ENCODE data around the gene WNK4. TPM values are rescaled to one million over a fixed set of nuclear protein-coding genes. Genes with fewer than 3 reads are reported as not detected.

The WNK4 gene
- 0.54 and 1.5 TPM in 2 replicates for total RNA-seq

GRCh38 chr17:42779936-42780850 is at the start of gene WNK4:
WNK4 (plus strand) TSS chr17:42780610; CDS start chr17:42780699, 89 bp downstream.

GRCh38 chr17:42744806-42745617 is 35.4 kb upstream of the WNK4 start, which contains the start of gene EZH1:
EZH1 (minus strand) TSS chr17:42745040; CDS start chr17:42728941, 16,099 bp downstream.

GRCh38 chr17:42760652-42761581 is 19.5 kb upstream of the WNK4 start, which contains the start of gene RAMP2:
RAMP2 (plus strand) TSS chr17:42761227; CDS start chr17:42761262, 35 bp downstream.

GRCh38 chr17:42773290-42774035 is 6.9 kb upstream of the WNK4 start, which contains the start of gene VPS25:
VPS25 (plus strand) TSS chr17:42773449; CDS start chr17:42773476, 27 bp downstream.

GRCh38 chr17:42798383-42799380 is 18.3 kb downstream of the WNK4 start, which contains the start of the genes CNTD1 and COA3:
CNTD1 (plus strand) TSS chr17:42798861; CDS start chr17:42799068, 207 bp downstream.
COA3 (minus strand) TSS chr17:42798704; CDS start chr17:42798681, 23 bp downstream.

GRCh38 chr17:42832934-42833766 is 52.7 kb downstream of the WNK4 start, which contains the start of gene PSME3:
PSME3 (plus strand) TSS chr17:42833397; CDS start chr17:42833632, 235 bp downstream.

GRCh38 chr17:42844271-42844670 is 63.9 kb downstream of the WNK4 start, which contains the start of gene AOC2:
AOC2 (plus strand) TSS chr17:42844580; CDS start chr17:42844627, 47 bp downstream.

Other genes starting within 250 kb of the WNK4 start
- gene NAGLU, start 244.4 kb upstream of the WNK4 start, total RNA-seq: 23.3 and 32.3 TPM in 2 replicates
- 0.76 and 1.4 TPM in 2 replicates for gene HSD17B1, start 227.7 kb upstream of the WNK4 start, total RNA-seq
- 7.5 and 9.0 TPM in 2 replicates for gene COASY, start 218.5 kb upstream of the WNK4 start, total RNA-seq
- gene MLX, start 213.5 kb upstream of the WNK4 start, total RNA-seq: 30.3 and 34.1 TPM in 2 replicates
- gene PSMC3IP, start 202.9 kb upstream of the WNK4 start, total RNA-seq: 1.1 and 1.3 TPM in 2 replicates
- gene RETREG3, start 171.2 kb upstream of the WNK4 start, total RNA-seq: 65.7 and 83.3 TPM in 2 replicates
- gene TUBG1, start 170.9 kb upstream of the WNK4 start, total RNA-seq: 10.8 and 11.5 TPM in 2 replicates
- 4.2 and 5.4 TPM in 2 replicates for gene TUBG2, start 121.3 kb upstream of the WNK4 start, total RNA-seq
- gene PLEKHH3, start 103.6 kb upstream of the WNK4 start, total RNA-seq: 13.0 and 16.8 TPM in 2 replicates
- gene CCR10, start 98.8 kb upstream of the WNK4 start, total RNA-seq: 2.4 and 3.9 TPM in 2 replicates
- 6.7 and 9.9 TPM in 2 replicates for gene CNTNAP1, start 98.1 kb upstream of the WNK4 start, total RNA-seq
- gene EZH1, start 35.6 kb upstream of the WNK4 start, total RNA-seq: 12.4 and 13.8 TPM in 2 replicates
- 15.6 and 21.5 TPM in 2 replicates for gene RAMP2, start 19.4 kb upstream of the WNK4 start, total RNA-seq
- 42.3 and 46.2 TPM in 2 replicates for gene VPS25, start 7.2 kb upstream of the WNK4 start, total RNA-seq
- 63.1 and 74.3 TPM in 2 replicates for gene COA3, start 18.1 kb downstream of the WNK4 start, total RNA-seq
- gene CNTD1, start 18.3 kb downstream of the WNK4 start, total RNA-seq: not detected in 2 replicates
- 143 and 162 TPM in 2 replicates for gene BECN1, start 43.7 kb downstream of the WNK4 start, total RNA-seq
- 48.9 and 65.9 TPM in 2 replicates for gene PSME3, start 52.8 kb downstream of the WNK4 start, total RNA-seq
- gene AOC2, start 64.0 kb downstream of the WNK4 start, total RNA-seq: 0.22 and 0.43 TPM in 2 replicates
- 0.33 and 0.43 TPM in 2 replicates for gene AOC3, start 70.6 kb downstream of the WNK4 start, total RNA-seq
- gene G6PC1, start 120.2 kb downstream of the WNK4 start, total RNA-seq: not detected in 2 replicates
- gene AARSD1, start 183.8 kb downstream of the WNK4 start, total RNA-seq: 12.9 and 14.1 TPM in 2 replicates
- gene PTGES3L, start 199.5 kb downstream of the WNK4 start, total RNA-seq: 0.09 and 0.11 TPM in 2 replicates
- 10.1 and 10.5 TPM in 2 replicates for gene RUNDC1, start 200.0 kb downstream of the WNK4 start, total RNA-seq
- 986 and 1,404 TPM in 2 replicates for gene RPL27, start 217.8 kb downstream of the WNK4 start, total RNA-seq
- 7.8 and 10.7 TPM in 2 replicates for gene IFI35, start 226.2 kb downstream of the WNK4 start, total RNA-seq
- 128 and 141 TPM in 2 replicates for gene VAT1, start 241.8 kb downstream of the WNK4 start, total RNA-seq
- gene RND2, start 244.6 kb downstream of the WNK4 start, total RNA-seq: 0.09 and 0.11 TPM in 2 replicates